Measurements from ENCODE around the gene SLC25A38. TPM values are rescaled to one million over a fixed set of nuclear protein-coding genes. Genes with fewer than 3 reads are reported as not detected.

Gene SLC25A38
- total RNA-seq, 4 donors from 2014 or later: 43.8 to 51.2 (median 48.2) TPM

GRCh38 chr3:39434574-39434973, 51.4 kb downstream of the SLC25A38 start:
- ATAC-seq: no peak
- Histone ChIP-seq H3K27me3 (no peaks in the 10 kb centered on the region), H3K27ac (no peak overlapping the region), H3K4me3 (no peak overlapping the region), H3K9me3 (no peaks in the 10 kb centered on the region), H3K36me3 (no peaks in the 10 kb centered on the region), H3K4me1 (no peaks in the 10 kb centered on the region)
- TF ChIP-seq POLR2A (IDR thresholded peaks at IDR 0.05): no peak
- TF ChIP-seq, protein P1, sequence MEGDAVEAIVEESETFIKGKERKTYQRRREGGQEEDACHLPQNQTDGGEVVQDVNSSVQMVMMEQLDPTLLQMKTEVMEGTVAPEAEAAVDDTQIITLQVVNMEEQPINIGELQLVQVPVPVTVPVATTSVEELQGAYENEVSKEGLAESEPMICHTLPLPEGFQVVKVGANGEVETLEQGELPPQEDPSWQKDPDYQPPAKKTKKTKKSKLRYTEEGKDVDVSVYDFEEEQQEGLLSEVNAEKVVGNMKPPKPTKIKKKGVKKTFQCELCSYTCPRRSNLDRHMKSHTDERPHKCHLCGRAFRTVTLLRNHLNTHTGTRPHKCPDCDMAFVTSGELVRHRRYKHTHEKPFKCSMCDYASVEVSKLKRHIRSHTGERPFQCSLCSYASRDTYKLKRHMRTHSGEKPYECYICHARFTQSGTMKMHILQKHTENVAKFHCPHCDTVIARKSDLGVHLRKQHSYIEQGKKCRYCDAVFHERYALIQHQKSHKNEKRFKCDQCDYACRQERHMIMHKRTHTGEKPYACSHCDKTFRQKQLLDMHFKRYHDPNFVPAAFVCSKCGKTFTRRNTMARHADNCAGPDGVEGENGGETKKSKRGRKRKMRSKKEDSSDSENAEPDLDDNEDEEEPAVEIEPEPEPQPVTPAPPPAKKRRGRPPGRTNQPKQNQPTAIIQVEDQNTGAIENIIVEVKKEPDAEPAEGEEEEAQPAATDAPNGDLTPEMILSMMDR (IDR thresholded peaks at IDR 0.05 in 4 of 5, conservative IDR thresholded peaks at IDR 0.05 in 1 of 5): no peak
- DNase-seq: no peak
- intact Hi-C loops (cut with DNase I; ENCODE audit: low total_unique reads): no loop called here
- in situ Hi-C loops (cut with MboI; ENCODE audit: low sequenced_read_pairs in 4 of 4): no loop called here

DNA sequence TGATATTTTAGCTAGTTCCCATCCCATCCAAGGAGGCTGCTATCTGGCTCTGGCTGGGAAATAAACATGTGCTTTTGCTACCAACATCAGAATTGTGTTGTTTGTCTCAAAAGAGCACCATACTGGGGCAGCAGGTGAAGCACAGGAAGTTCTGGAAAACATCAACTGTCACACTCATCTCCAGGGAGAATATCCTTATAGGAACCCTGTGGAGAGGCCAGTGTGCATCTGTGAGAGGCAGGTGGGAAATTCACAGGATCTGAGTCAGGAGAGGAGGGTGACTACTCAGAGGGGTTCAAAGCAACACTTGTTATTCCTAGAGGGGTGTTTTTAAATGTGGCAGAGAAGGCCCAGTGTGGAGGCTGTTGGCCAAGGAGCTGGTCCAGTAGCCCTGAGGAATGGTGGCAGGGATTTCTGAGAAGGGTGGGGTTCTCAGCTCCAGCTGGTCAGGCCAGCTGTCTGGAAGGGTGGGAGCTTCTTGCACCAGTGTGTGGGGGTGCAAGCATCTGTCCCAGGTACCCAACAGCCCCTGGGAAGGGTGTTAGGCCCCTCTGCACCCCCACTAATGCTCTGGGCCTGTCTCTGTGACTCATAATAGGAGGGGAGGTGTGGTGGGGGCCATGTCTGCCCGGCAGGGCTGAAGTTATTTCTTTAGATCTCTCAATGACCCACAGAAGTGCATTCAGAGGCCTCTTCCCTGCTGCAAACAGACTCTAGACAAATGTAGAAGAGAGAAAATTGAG, 52.0 kb downstream of the SLC25A38 start:
- no peaks in the 10 kb centered on the region for H3K9me3 ChIP-seq
- no peak for TF ChIP-seq POLR2A (IDR thresholded peaks at IDR 0.05)
- TF ChIP-seq, protein P1 (IDR thresholded peaks at IDR 0.05 in 4 of 5, conservative IDR thresholded peaks at IDR 0.05 in 1 of 5): no peak
- H3K36me3 ChIP-seq: no peaks in the 10 kb centered on the region
- in situ Hi-C loops (cut with MboI; ENCODE audit: low sequenced_read_pairs in 4 of 4) (no loop called here), intact Hi-C loops (cut with DNase I; ENCODE audit: low total_unique reads) (no loop called here)
- H3K27me3 ChIP-seq: no peaks in the 10 kb centered on the region
- no peak overlapping the region for H3K4me3 ChIP-seq
- ATAC-seq: no peak
- DNase-seq: no peak
- H3K27ac ChIP-seq: no peak overlapping the region
- no peaks in the 10 kb centered on the region for H3K4me1 ChIP-seq

DNA sequence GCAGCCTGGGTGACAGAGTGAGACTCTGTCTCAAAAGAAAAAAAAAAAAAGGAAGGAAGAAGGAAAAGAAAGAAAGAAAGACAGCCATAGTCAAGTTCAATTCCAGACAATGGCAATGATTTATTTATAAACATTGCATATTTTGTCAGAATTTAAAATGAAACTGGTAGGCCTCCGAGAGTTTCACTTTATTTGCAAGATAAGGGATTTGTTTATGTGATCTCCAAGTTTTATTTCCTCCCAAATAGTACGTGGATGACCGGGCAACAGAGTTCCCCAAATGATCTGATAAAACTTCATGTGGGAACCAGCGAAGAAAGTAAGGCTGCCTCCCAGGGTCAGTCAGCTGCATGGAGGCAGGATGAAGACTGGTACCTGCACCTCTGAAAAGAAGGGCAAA, 55.7 kb downstream of the SLC25A38 start:
- in situ Hi-C loops (cut with MboI; ENCODE audit: low sequenced_read_pairs in 4 of 4) (no loop called here), intact Hi-C loops (cut with DNase I; ENCODE audit: low total_unique reads) (no loop called here)
- ATAC-seq: no peak
- Histone ChIP-seq H3K36me3 (no peaks in the 10 kb centered on the region), H3K9me3 (no peaks in the 10 kb centered on the region), H3K4me3 (no peak overlapping the region), H3K4me1 (no peaks in the 10 kb centered on the region), H3K27ac (no peak overlapping the region), H3K27me3 (no peaks in the 10 kb centered on the region)
- DNase-seq: no peak
- TF ChIP-seq, protein P1 (IDR thresholded peaks at IDR 0.05 in 4 of 5, conservative IDR thresholded peaks at IDR 0.05 in 1 of 5): no peak
- no peak for TF ChIP-seq POLR2A (IDR thresholded peaks at IDR 0.05)

- no peak for TF ChIP-seq POLR2A (IDR thresholded peaks at IDR 0.05)
- TF ChIP-seq, protein P1 (IDR thresholded peaks at IDR 0.05 in 4 of 5, conservative IDR thresholded peaks at IDR 0.05 in 1 of 5): no peak
- Histone ChIP-seq H3K4me1 (no peaks in the 10 kb centered on the region), H3K4me3 (no peak overlapping the region), H3K9me3 (no peaks in the 10 kb centered on the region), H3K36me3 (no peaks in the 10 kb centered on the region), H3K27me3 (no peaks in the 10 kb centered on the region), H3K27ac (no peak overlapping the region)
- no peak for DNase-seq
- intact Hi-C loops (cut with DNase I; ENCODE audit: low total_unique reads): loop anchor here (10.0 kb wide), 1 partner anchor 906 kb away; no protein-coding TSS in a partner anchor
- no peak for ATAC-seq
- in situ Hi-C loops (cut with MboI; ENCODE audit: low sequenced_read_pairs in 4 of 4): no loop called here
These were observed 57.1 kb downstream of the SLC25A38 start for GRCh38 chr3:39440316-39440715.

Measured in gastrocnemius medialis (tissue), 4 donors.